ENCODE data around the gene CLN3. TPM values are rescaled to one million over a fixed set of nuclear protein-coding genes. Genes with fewer than 3 reads are reported as not detected.

CLN3 gene
- total RNA-seq, 1 donor from 2014 or later: 36.0 TPM

DNA sequence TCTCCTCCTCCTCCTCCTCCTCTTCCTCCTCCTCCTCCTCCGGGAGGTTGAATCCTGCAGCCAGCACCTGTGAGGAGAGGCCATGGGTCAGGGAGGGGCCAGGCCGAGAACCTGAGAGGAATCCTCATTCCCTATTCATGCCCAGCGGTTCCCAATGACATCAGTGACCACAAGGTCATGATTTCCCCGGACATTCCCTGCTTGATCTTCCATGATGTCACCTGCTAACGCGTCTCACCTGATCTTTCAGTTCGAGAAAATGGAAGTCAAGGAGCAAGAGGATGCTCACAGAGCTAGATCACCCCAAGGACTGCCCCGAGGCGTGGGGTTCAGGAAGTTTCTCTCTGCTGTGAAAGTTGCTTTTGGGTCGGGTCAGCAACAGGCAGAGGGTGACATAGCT is 8.0 kb upstream of the CLN3 start:
- Mint-ChIP-seq H3K27ac (peak overlapping the region; percentile 30), H3K36me3 (no peaks in the 10 kb centered on the region)

DNA sequence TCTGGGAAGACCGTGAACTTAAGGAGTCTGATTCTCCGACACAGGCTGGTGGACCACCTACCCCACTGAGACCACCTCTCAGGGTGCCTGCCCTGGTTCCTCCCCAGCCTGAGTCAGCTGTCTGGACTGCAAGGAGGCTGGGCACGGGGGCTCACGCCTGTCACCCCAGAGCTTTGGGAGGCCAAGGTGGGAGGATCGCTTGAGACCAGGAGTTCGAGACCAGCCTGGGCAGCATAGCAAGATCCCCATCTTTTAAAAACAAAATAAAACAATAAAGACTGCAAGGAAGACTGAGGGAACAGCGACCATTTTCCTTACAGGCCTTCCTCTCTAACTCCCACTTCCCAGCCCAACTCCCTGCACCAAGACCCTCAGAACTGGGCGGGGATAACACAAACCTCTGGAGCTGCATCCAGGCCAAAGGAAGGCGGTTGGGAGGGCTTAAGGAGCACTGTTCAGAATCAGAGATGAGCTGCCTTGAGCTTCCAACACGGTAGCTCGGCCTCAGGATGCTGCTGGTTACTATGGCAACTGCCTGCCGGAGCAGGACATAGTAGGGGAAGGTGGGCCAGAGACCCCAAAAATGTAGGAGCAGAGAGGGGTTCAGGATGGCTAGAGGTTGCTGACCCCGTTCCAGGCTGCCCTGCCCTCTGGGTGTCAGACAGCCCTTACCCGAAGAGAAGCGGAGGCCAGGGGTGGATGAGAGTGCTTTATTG is 7.0 kb upstream of the CLN3 start:
- Mint-ChIP-seq H3K27ac (no peak overlapping the region), H3K4me1 (ENCODE audit: unreplicated experiment) (no peaks in the 10 kb centered on the region), H3K4me3 (no peak overlapping the region), H3K27me3 (peaks cover 3% of the 10 kb centered on the region), H3K9me3 (no peaks in the 10 kb centered on the region), H3K36me3 (no peaks in the 10 kb centered on the region)
- TF ChIP-seq, protein P1, sequence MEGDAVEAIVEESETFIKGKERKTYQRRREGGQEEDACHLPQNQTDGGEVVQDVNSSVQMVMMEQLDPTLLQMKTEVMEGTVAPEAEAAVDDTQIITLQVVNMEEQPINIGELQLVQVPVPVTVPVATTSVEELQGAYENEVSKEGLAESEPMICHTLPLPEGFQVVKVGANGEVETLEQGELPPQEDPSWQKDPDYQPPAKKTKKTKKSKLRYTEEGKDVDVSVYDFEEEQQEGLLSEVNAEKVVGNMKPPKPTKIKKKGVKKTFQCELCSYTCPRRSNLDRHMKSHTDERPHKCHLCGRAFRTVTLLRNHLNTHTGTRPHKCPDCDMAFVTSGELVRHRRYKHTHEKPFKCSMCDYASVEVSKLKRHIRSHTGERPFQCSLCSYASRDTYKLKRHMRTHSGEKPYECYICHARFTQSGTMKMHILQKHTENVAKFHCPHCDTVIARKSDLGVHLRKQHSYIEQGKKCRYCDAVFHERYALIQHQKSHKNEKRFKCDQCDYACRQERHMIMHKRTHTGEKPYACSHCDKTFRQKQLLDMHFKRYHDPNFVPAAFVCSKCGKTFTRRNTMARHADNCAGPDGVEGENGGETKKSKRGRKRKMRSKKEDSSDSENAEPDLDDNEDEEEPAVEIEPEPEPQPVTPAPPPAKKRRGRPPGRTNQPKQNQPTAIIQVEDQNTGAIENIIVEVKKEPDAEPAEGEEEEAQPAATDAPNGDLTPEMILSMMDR (conservative IDR thresholded peaks at IDR 0.05): no peak
- DNase-seq (ENCODE audit: extremely low spot score, unreplicated experiment): no peak

More for the DNA sequence above, 8.0 kb upstream of the CLN3 start:
- no peak overlapping the region for H3K4me3 Mint-ChIP-seq
- no peaks in the 10 kb centered on the region for H3K9me3 Mint-ChIP-seq
- peaks cover 3% of the 10 kb centered on the region for H3K27me3 Mint-ChIP-seq
- TF ChIP-seq, protein P1 (conservative IDR thresholded peaks at IDR 0.05): no peak
- no peaks in the 10 kb centered on the region for H3K4me1 Mint-ChIP-seq (ENCODE audit: unreplicated experiment)
- DNase-seq (ENCODE audit: extremely low spot score, unreplicated experiment): no peak

DNA sequence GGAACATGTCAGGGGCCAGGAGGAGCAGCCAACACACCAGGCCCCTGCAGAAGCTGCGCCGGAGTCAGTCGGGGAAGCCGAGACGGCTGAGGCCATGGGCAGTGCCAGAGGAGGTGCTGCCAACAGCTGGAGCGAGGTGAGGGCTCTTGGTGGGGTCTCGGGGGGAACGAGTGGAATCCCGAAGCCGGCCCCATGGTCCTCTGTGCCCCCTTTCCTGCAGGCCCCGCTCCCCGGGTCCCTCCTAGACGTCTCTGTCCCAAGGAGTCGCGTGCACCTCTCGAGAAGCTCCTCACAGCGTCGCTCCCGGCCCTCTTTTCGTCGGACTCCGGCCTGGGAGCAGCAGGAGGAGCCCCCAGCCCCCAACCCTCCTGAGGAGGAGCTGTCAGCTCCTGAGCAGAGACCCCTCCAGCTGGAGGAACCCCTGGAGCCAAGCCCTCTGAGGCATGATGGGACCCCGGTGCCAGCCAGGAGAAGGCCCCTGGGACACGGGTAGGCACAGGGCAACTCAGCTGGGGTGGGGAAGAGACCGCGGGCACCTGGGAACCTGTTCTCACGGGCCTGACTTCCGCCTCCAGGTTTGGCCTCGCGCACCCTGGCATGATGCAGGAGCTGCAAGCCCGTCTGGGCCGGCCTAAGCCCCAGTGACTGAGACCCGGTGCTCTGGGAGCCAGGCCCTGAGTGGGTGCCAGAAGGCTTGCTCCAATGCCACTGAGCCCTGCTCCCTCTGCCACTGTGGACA is 6.2 kb upstream of the CLN3 start:
- Mint-ChIP-seq H3K4me3 (no peak overlapping the region), H3K36me3 (no peaks in the 10 kb centered on the region), H3K9me3 (no peaks in the 10 kb centered on the region), H3K27ac (no peak overlapping the region), H3K4me1 (ENCODE audit: unreplicated experiment) (no peaks in the 10 kb centered on the region), H3K27me3 (peaks cover 3% of the 10 kb centered on the region)
- no peak for DNase-seq (ENCODE audit: extremely low spot score, unreplicated experiment)
- TF ChIP-seq, protein P1 (conservative IDR thresholded peaks at IDR 0.05): no peak

DNA sequence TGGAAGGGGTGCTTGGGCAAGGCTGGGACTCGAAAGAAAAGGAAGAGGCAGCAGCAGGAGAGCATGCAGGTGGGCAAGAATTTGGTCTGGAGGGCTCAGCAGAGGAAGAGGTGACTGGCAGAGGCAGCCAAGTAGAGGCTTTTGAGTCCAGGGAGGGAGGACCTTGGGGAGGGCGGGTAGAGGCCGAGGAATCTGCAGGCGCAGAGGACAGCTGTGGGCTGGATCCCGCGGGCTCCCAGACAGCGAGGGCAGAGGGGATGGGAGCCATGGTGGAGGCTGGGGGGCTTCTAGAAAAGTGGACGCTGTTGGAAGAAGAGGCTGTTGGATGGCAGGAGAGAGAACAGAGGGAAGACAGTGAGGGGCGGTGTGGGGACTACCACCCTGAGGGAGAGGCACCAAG is 5.5 kb upstream of the CLN3 start:
- no peaks in the 10 kb centered on the region for H3K9me3 Mint-ChIP-seq
- no peaks in the 10 kb centered on the region for H3K36me3 Mint-ChIP-seq
- H3K27ac Mint-ChIP-seq: no peak overlapping the region
- DNase-seq (ENCODE audit: extremely low spot score, unreplicated experiment): no peak
- no peaks in the 10 kb centered on the region for H3K4me1 Mint-ChIP-seq (ENCODE audit: unreplicated experiment)
- peaks cover 3% of the 10 kb centered on the region for H3K27me3 Mint-ChIP-seq
- TF ChIP-seq, protein P1 (conservative IDR thresholded peaks at IDR 0.05): no peak
- H3K4me3 Mint-ChIP-seq: no peak overlapping the region

DNA sequence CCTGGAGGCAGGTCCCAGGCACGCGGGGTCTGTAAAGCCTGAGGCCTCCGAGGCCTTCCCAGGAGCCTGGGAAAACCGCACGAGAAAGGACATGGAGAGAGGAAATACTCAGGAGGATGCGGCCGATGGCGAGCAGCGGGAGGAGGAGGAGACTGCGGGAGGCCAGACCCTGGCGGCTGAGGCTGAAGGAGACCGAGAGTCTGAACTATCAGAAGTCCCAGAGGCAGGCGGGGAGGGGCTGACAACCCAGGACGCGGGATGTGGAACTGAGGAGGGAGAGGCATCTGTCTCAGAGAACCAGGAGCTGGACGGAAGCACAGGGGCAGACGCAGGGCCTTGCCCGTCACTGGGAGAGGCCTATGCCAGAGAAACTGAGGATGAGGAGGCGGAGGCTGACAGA is 5.0 kb upstream of the CLN3 start:
- H3K27me3 Mint-ChIP-seq: peaks cover 3% of the 10 kb centered on the region
- H3K9me3 Mint-ChIP-seq: no peaks in the 10 kb centered on the region
- H3K27ac Mint-ChIP-seq: no peak overlapping the region
- H3K36me3 Mint-ChIP-seq: no peaks in the 10 kb centered on the region
- DNase-seq (ENCODE audit: extremely low spot score, unreplicated experiment): no peak
- TF ChIP-seq, protein P1 (conservative IDR thresholded peaks at IDR 0.05): no peak
- H3K4me1 Mint-ChIP-seq (ENCODE audit: unreplicated experiment): peaks cover 2% of the 10 kb centered on the region
- H3K4me3 Mint-ChIP-seq: no peak overlapping the region
